ENCODE results near the gene MANSC4. TPM values are rescaled to one million over a fixed set of nuclear protein-coding genes. Genes with fewer than 3 reads are reported as not detected.
A peak's percentile ranks its signal among the peaks of the same experiment; 100 is the strongest.

The MANSC4 gene
- total RNA-seq, 1 donor: not detected

GRCh38 chr12:27814411-27814810 lies 34.4 kb upstream of the MANSC4 start:
- no peaks in the 10 kb centered on the region for H3K79me2 ChIP-seq (ENCODE audit: insufficient read depth, low read length)
- no peak overlapping the region for H3K27ac ChIP-seq (ENCODE audit: low read depth, low read length)
- H2AFZ ChIP-seq (ENCODE audit: low read length): no peak overlapping the region
- no peak for TF ChIP-seq CTCF (IDR thresholded peaks at IDR 0.05; ENCODE audit: extremely low read depth, low read depth, low read length)
- H3K4me3 ChIP-seq (ENCODE audit: insufficient read depth, low read length): no peak overlapping the region
- H3K36me3 ChIP-seq (ENCODE audit: insufficient read depth, low read length): no peaks in the 10 kb centered on the region
- no peaks in the 10 kb centered on the region for H3K27me3 ChIP-seq (ENCODE audit: insufficient read depth, low read length)
- H3K9me3 ChIP-seq (ENCODE audit: low read depth, low read length): no peaks in the 10 kb centered on the region
- DNase-seq (ENCODE audit: insufficient read length, low spot score, missing footprints): no peak
- no peaks in the 10 kb centered on the region for H4K20me1 ChIP-seq (ENCODE audit: insufficient read depth, low read length)
- H3K4me2 ChIP-seq (ENCODE audit: insufficient read depth, low read length): no peak overlapping the region
- peaks cover 6% of the 10 kb centered on the region for H3K4me1 ChIP-seq (ENCODE audit: insufficient read depth, low read length)

GRCh38 chr12:27812502-27812901 lies 32.5 kb upstream of the MANSC4 start:
- H3K9me3 ChIP-seq (ENCODE audit: low read depth, low read length): no peaks in the 10 kb centered on the region
- no peak overlapping the region for H3K4me2 ChIP-seq (ENCODE audit: insufficient read depth, low read length)
- H3K27ac ChIP-seq (ENCODE audit: low read depth, low read length): no peak overlapping the region
- H3K36me3 ChIP-seq (ENCODE audit: insufficient read depth, low read length): no peaks in the 10 kb centered on the region
- H2AFZ ChIP-seq (ENCODE audit: low read length): no peak overlapping the region
- no peak overlapping the region for H3K4me3 ChIP-seq (ENCODE audit: insufficient read depth, low read length)
- DNase-seq (ENCODE audit: insufficient read length, low spot score, missing footprints): no peak
- no peaks in the 10 kb centered on the region for H3K79me2 ChIP-seq (ENCODE audit: insufficient read depth, low read length)
- H3K27me3 ChIP-seq (ENCODE audit: insufficient read depth, low read length): no peaks in the 10 kb centered on the region
- peaks cover 6% of the 10 kb centered on the region for H3K4me1 ChIP-seq (ENCODE audit: insufficient read depth, low read length)
- H4K20me1 ChIP-seq (ENCODE audit: insufficient read depth, low read length): no peaks in the 10 kb centered on the region
- TF ChIP-seq CTCF (IDR thresholded peaks at IDR 0.05; ENCODE audit: extremely low read depth, low read depth, low read length): no peak

- no peak for TF ChIP-seq CTCF (IDR thresholded peaks at IDR 0.05; ENCODE audit: extremely low read depth, low read depth, low read length)
- Histone ChIP-seq H3K4me3 (ENCODE audit: insufficient read depth, low read length) (no peak overlapping the region), H3K27me3 (ENCODE audit: insufficient read depth, low read length) (no peaks in the 10 kb centered on the region), H3K9me3 (ENCODE audit: low read depth, low read length) (no peaks in the 10 kb centered on the region), H3K36me3 (ENCODE audit: insufficient read depth, low read length) (no peaks in the 10 kb centered on the region), H2AFZ (ENCODE audit: low read length) (peak overlapping the region; percentile 14), H3K27ac (ENCODE audit: low read depth, low read length) (no peak overlapping the region), H3K4me2 (ENCODE audit: insufficient read depth, low read length) (peak overlapping the region; percentile 56), H3K4me1 (ENCODE audit: insufficient read depth, low read length) (peaks cover 6% of the 10 kb centered on the region), H3K79me2 (ENCODE audit: insufficient read depth, low read length) (no peaks in the 10 kb centered on the region), H4K20me1 (ENCODE audit: insufficient read depth, low read length) (no peaks in the 10 kb centered on the region)
- no peak for DNase-seq (ENCODE audit: insufficient read length, low spot score, missing footprints)
Observed at GRCh38 chr12:27810756-27811155, 30.7 kb upstream of the MANSC4 start.

- no peak for DNase-seq (ENCODE audit: insufficient read length, low spot score, missing footprints)
Observed at GRCh38 chr12:27808841-27809240, 28.8 kb upstream of the MANSC4 start.

More at GRCh38 chr12:27808841-27809240, 28.8 kb upstream of the MANSC4 start:
- no peak overlapping the region for H3K4me3 ChIP-seq (ENCODE audit: insufficient read depth, low read length)
- no peak overlapping the region for H3K4me2 ChIP-seq (ENCODE audit: insufficient read depth, low read length)
- no peaks in the 10 kb centered on the region for H3K36me3 ChIP-seq (ENCODE audit: insufficient read depth, low read length)
- H3K9me3 ChIP-seq (ENCODE audit: low read depth, low read length): no peaks in the 10 kb centered on the region
- H4K20me1 ChIP-seq (ENCODE audit: insufficient read depth, low read length): no peaks in the 10 kb centered on the region
- H3K27ac ChIP-seq (ENCODE audit: low read depth, low read length): no peak overlapping the region
- no peaks in the 10 kb centered on the region for H3K79me2 ChIP-seq (ENCODE audit: insufficient read depth, low read length)
- no peak overlapping the region for H2AFZ ChIP-seq (ENCODE audit: low read length)
- no peaks in the 10 kb centered on the region for H3K27me3 ChIP-seq (ENCODE audit: insufficient read depth, low read length)
- no peak for TF ChIP-seq CTCF (IDR thresholded peaks at IDR 0.05; ENCODE audit: extremely low read depth, low read depth, low read length)
- peaks cover 6% of the 10 kb centered on the region for H3K4me1 ChIP-seq (ENCODE audit: insufficient read depth, low read length)
